PFSK-1 (cell line): Measurements from ENCODE around the gene EFL1.

Experiments used
- FOXP2 ChIP-seq: optimal IDR thresholded peaks from 2 replicates; pipeline ENCODE3; 2011; ENCODE audit warnings: borderline replicate concordance, control low read depth, inconsistent platforms; ENCODE audit not compliant: insufficient read depth; ENCODE audit errors: extremely low read length, extremely low read depth
- POLR2AphosphoS5 ChIP-seq: IDR thresholded peaks from 2 replicates; pipeline ENCODE4 v1.6.1; 2012; ENCODE audit warnings: low read depth, mild to moderate bottlenecking, control low read depth, low read length, moderate library complexity
- SIN3A ChIP-seq: IDR thresholded peaks from 2 replicates; pipeline ENCODE4 v1.6.1; 2012; ENCODE audit warnings: mild to moderate bottlenecking, low read length, moderate library complexity, borderline replicate concordance; ENCODE audit not compliant: insufficient read depth
- TAF1 ChIP-seq: IDR thresholded peaks from 2 replicates; pipeline ENCODE4 v1.6.1; 2012; ENCODE audit warnings: low read length, control low read depth, borderline replicate concordance; ENCODE audit not compliant: insufficient read depth
- TF ChIP-seq, protein P1 (sequence below), 2 experiments: IDR thresholded peaks; 2 replicates each; pipeline versions ENCODE4 v1.6.1 to v1.8.0; 2011 to 2012; ENCODE audit warnings: low read depth in 2 of 2, low read length in 2 of 2, control low read depth in 1 of 2, inconsistent platforms in 1 of 2, mild to moderate bottlenecking in 1 of 2, moderate library complexity in 1 of 2; ENCODE audit not compliant: insufficient read depth in 1 of 2

The EFL1 gene

DNA sequence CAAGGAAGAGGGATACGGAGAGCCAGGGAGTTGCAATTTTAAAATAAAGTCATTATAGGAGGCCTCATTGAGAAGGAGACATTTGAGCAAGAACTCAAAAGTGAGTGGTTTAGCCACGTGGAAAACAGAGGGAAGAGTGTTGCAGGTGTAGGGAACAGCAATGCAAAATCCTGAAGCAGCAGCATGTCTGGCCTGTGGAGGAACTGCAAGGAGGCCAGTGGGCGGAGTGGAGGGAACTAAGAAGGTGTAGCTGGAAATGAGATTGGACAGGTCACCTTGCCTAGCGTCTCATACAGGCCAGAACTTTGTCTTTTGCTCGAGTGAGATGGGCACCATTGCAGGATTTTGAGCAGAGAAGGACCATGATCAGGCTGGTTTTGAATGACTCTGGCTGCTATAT, 35.0 kb upstream of the EFL1 start:
- TF ChIP-seq POLR2AphosphoS5 = no peak
- TF ChIP-seq, protein P1, sequence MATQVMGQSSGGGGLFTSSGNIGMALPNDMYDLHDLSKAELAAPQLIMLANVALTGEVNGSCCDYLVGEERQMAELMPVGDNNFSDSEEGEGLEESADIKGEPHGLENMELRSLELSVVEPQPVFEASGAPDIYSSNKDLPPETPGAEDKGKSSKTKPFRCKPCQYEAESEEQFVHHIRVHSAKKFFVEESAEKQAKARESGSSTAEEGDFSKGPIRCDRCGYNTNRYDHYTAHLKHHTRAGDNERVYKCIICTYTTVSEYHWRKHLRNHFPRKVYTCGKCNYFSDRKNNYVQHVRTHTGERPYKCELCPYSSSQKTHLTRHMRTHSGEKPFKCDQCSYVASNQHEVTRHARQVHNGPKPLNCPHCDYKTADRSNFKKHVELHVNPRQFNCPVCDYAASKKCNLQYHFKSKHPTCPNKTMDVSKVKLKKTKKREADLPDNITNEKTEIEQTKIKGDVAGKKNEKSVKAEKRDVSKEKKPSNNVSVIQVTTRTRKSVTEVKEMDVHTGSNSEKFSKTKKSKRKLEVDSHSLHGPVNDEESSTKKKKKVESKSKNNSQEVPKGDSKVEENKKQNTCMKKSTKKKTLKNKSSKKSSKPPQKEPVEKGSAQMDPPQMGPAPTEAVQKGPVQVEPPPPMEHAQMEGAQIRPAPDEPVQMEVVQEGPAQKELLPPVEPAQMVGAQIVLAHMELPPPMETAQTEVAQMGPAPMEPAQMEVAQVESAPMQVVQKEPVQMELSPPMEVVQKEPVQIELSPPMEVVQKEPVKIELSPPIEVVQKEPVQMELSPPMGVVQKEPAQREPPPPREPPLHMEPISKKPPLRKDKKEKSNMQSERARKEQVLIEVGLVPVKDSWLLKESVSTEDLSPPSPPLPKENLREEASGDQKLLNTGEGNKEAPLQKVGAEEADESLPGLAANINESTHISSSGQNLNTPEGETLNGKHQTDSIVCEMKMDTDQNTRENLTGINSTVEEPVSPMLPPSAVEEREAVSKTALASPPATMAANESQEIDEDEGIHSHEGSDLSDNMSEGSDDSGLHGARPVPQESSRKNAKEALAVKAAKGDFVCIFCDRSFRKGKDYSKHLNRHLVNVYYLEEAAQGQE (IDR thresholded peaks at IDR 0.05; ENCODE audit: insufficient read depth in 1 of 2, low read depth in 2 of 2, low read length in 2 of 2) = no peak
- no peak for TF ChIP-seq FOXP2
- no peak for TF ChIP-seq SIN3A
- no peak for TF ChIP-seq TAF1

DNA sequence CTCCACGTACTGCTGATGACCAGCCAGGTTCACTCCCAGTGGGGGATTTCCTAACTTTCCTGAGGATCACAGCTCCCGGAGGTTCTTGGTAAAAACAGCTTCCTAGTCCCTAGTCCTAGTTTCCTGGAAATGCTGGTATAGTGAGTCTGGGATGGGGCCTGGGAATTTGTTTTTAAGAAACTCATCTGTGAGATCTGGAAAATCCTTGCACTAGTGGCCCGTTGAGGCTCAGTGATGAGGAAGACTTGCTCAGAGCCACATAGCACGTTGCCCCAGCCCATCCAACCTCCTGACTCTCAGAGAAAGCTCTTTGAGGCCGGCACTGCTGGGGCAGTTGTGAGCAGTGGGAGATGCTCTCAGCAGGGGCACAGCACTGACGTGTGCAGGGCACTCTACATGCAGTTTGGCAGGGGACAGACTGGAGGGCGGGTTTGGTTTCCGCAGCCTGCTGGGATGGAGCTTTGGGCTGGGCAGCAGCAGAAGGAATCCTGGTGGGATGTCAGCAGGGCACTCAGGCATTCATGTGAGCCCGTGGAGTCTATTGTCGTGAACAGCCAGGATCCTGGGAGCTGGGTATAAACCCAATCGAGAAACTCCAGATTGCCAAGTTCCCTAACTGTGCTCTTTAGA, 31.6 kb upstream of the EFL1 start:
- TF ChIP-seq, protein P1 (IDR thresholded peaks at IDR 0.05; ENCODE audit: insufficient read depth in 1 of 2, low read depth in 2 of 2, low read length in 2 of 2) = no peak
- no peak for TF ChIP-seq SIN3A

DNA sequence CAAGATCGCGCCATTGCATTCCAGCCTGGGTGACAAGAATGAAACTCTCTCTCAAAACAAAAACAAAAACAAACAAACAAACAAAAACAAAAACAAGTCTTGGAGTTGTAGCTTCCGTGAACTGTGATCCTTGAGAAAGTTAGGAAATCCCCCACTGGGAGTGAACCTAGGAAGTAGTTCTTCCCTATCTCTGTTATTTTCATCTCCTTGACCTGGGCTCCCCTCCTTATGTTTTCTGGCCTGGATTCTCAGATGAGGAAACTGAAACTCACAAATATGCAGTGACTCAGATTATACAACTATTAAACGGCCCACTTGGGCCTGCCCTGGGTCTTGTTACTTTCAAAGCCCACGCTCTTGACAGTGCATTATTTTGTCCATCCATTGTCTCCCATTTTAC, 29.7 kb upstream of the EFL1 start:
- TF ChIP-seq POLR2AphosphoS5 = no peak
- TF ChIP-seq TAF1 = no peak
- TF ChIP-seq FOXP2 = no peak
- TF ChIP-seq SIN3A = no peak
- TF ChIP-seq, protein P1 (IDR thresholded peaks at IDR 0.05; ENCODE audit: insufficient read depth in 1 of 2, low read depth in 2 of 2, low read length in 2 of 2) = no peak

DNA sequence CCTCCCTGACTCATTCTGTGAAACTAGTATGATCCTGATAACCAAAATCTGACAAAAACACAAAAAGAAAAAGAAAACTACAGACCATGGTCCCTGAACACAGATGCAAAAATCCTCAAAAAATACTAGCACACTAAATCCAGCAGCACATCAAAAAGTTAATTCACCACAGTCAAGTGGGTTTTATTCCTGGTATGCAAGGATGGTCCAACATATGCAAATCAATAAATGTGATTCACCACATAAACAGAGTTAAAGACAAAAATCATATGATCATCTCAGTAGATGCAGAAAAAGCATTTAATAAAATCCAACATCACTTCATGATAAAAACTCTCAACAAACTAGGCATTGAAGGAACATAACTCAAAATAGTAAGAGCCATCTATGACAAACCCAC, 12.9 kb upstream of the EFL1 start:
- no peak for TF ChIP-seq TAF1
- TF ChIP-seq, protein P1 (IDR thresholded peaks at IDR 0.05; ENCODE audit: insufficient read depth in 1 of 2, low read depth in 2 of 2, low read length in 2 of 2) = no peak
- TF ChIP-seq SIN3A = no peak
- TF ChIP-seq POLR2AphosphoS5 = no peak
- TF ChIP-seq FOXP2 = no peak

DNA sequence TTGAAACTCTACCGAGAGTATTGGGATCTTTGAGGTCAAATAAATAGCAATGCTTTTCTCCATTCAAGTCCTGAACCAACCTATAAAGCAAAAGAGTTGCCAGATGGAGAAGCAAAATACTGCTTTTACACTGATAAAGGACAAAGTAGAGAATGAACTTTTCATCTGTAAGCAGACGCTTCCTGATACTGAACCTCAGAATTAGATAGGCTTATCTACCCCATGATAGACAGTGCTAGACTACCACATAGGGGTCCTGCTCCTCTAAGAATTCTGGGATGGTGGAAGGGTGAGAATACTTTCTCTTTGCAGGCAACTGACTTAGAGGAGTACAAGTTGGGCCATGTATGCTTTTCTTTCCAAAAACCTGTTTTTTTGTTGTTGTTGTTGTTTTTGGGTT, 9.6 kb upstream of the EFL1 start:
- no peak for TF ChIP-seq SIN3A
- TF ChIP-seq, protein P1 (IDR thresholded peaks at IDR 0.05; ENCODE audit: insufficient read depth in 1 of 2, low read depth in 2 of 2, low read length in 2 of 2) = no peak
- no peak for TF ChIP-seq POLR2AphosphoS5
- no peak for TF ChIP-seq TAF1
- no peak for TF ChIP-seq FOXP2
